Testis (tissue), 3 donors: ENCODE data around the gene SNTB2. TPM values are rescaled to one million over a fixed set of nuclear protein-coding genes. Genes with fewer than 3 reads are reported as not detected.
A peak's percentile ranks its signal among the peaks of the same experiment; 100 is the strongest.

ENCODE experiments used
- DNase-seq: peaks from one replicate; pipeline ENCODE4 v3.0.0-alpha.2; 2019
- H3K27ac ChIP-seq, 2 donors: fragments of 200-600 bp; sonication (generic); one replicate each; pipeline ENCODE4 v1.5.1; 2019
- H3K27me3 ChIP-seq: fragments of 200-600 bp; sonication (generic); one replicate; pipeline ENCODE4 v1.5.1; 2019
- H3K36me3 ChIP-seq: fragments of 200-600 bp; sonication (generic); one replicate; pipeline ENCODE4 v1.5.1; 2017; ENCODE audit warnings: low read depth; ENCODE audit errors: missing control alignments
- H3K4me1 ChIP-seq: fragments of 200-600 bp; sonication (generic); one replicate; pipeline ENCODE4 v1.5.1; 2019
- H3K4me3 ChIP-seq, 2 donors: fragments of 200-600 bp; sonication (generic); one replicate each; pipeline ENCODE4 v1.5.1; 2017 to 2019
- H3K9me3 ChIP-seq: fragments of 200-600 bp; sonication (generic); one replicate; pipeline ENCODE4 v1.5.1; 2017
- POLR2A ChIP-seq: fragments of 450-650 bp; IDR thresholded peaks from one replicate; pipeline ENCODE4 v1.6.1; 2017; ENCODE audit warnings: antibody characterized with exemption, mild to moderate bottlenecking, moderate library complexity
- WGBS, 2 donors: methylation state at CpG; one replicate each; pipeline ENCODE4 v1.1.5; 2018; 5-methylcytosine and 5-hydroxymethylcytosine counted together
- intact Hi-C: fragments of 100-400 bp; cut with DNase I; formaldehyde crosslinking; loops from one replicate; pipeline ENCODE4 v1.15.1; 2023; ENCODE audit warnings: low total_unique reads
- polyA plus RNA-seq: library from polyadenylated mRNA; stranded (reverse); fragments of 350-450 nt; fragmentation: Illumina TruSeq; extraction: RNeasy Lipid Tissue Mini Kit (QIAGEN cat#74804); gene quantifications from one replicate; pipeline ENCODE4 v1.2.3, GENCODE V29; 2014; ENCODE audit warnings: low read depth, low replicate concordance; ENCODE audit not compliant: insufficient read depth
- total RNA-seq, 2 donors: library from RNA; depleted of rRNA; stranded (reverse); fragments of >200 nt; gene quantifications; one replicate each; pipeline ENCODE4 v1.2.3, GENCODE V29; 2016
- TF ChIP-seq, protein P1 (sequence below), 3 experiments: fragments of 450-650 bp in 2 of 3; fragments of 200-600 bp in 1 of 3; sonication (generic) in 1 of 3; IDR thresholded peaks; one replicate each; pipeline ENCODE4 v1.5.1; 2016 to 2019; ENCODE audit warnings: antibody characterized with exemption in 3 of 3, mild to moderate bottlenecking in 2 of 3, moderate library complexity in 1 of 3

The SNTB2 gene
- total and polyA plus RNA-seq, 3 donors from 2014 or later = 29.2 to 39.3 (median 35.1) TPM

DNA sequence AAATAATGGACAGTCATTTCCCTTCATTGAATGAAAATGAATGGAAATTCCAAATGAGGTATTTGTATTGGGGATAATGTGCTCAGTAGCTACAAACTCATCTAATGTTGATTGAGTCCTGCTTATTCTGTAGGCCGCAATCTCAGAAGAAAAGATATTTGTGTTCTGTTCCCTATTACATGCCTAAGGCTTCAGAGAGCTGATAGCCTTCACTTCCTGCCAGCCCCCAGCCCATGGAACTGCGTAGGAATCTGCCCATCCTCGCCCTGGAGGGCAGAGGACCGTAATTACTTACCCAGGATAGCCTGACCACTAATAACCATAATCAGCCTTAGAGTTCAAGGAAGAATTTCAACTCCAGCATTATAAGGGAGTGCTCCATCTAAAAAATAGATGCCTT is 17.9 kb upstream of the SNTB2 start:
- Histone ChIP-seq H3K9me3 (no peaks in the 10 kb centered on the region), H3K4me1 (peaks cover 35% of the 10 kb centered on the region), H3K27ac (no peak overlapping the region), H3K4me3 (no peak overlapping the region), H3K36me3 (no peaks in the 10 kb centered on the region), H3K27me3 (no peaks in the 10 kb centered on the region)
- intact Hi-C loops = no loop called here
- 96 to 97% methylated on average over 4 of the region's 4 CpGs for WGBS, 2 donors
- no peak for DNase-seq
- TF ChIP-seq, protein P1, sequence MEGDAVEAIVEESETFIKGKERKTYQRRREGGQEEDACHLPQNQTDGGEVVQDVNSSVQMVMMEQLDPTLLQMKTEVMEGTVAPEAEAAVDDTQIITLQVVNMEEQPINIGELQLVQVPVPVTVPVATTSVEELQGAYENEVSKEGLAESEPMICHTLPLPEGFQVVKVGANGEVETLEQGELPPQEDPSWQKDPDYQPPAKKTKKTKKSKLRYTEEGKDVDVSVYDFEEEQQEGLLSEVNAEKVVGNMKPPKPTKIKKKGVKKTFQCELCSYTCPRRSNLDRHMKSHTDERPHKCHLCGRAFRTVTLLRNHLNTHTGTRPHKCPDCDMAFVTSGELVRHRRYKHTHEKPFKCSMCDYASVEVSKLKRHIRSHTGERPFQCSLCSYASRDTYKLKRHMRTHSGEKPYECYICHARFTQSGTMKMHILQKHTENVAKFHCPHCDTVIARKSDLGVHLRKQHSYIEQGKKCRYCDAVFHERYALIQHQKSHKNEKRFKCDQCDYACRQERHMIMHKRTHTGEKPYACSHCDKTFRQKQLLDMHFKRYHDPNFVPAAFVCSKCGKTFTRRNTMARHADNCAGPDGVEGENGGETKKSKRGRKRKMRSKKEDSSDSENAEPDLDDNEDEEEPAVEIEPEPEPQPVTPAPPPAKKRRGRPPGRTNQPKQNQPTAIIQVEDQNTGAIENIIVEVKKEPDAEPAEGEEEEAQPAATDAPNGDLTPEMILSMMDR (IDR thresholded peaks at IDR 0.05) = no peak
- no peak for TF ChIP-seq POLR2A

DNA sequence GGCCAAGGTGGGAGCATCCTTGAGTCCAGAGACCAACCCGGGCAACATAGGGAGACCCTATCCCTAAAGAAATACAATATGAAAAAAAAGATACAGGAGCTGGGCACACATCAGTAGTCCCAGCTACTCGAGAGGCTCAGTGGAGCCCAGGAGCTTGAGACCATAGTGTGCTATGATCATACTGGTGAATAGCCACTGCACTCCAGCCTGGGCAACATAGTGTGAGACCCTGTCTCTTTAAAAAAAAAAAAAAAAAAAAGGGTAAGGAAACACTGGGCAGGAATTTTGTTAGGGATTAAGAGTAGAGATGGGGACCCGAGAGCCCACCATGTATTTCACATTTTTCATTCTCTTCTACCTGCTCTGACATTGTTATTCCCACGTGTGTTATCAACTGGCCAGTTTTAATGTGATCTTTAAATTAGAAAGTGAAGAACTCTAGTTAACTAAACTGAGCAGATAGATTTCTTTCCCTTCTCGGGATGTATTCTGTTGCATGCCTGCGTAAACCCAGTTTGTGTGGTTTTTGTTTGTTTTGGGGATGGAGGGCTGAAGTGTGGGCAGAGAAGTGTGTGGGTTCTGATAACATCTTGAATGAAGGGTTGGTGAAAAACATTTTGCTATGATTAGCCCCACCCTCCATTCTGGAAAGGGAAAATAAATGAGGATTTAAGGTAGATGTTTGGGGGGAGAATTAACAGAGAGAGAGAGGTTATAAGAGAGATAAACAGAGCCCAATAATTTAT is 17.2 kb upstream of the SNTB2 start:
- TF ChIP-seq POLR2A = no peak
- TF ChIP-seq, protein P1 (IDR thresholded peaks at IDR 0.05) = no peak
- DNase-seq = no peak
- Histone ChIP-seq H3K4me3 (no peak overlapping the region), H3K27ac (peak overlapping the region in 1 of 2 donors; percentile 83), H3K4me1 (peaks cover 35% of the 10 kb centered on the region), H3K36me3 (no peaks in the 10 kb centered on the region), H3K27me3 (no peaks in the 10 kb centered on the region), H3K9me3 (no peaks in the 10 kb centered on the region)
- intact Hi-C loops = no loop called here
- 78 to 80% methylated on average over 6 of the region's 6 CpGs for WGBS, 2 donors

DNA sequence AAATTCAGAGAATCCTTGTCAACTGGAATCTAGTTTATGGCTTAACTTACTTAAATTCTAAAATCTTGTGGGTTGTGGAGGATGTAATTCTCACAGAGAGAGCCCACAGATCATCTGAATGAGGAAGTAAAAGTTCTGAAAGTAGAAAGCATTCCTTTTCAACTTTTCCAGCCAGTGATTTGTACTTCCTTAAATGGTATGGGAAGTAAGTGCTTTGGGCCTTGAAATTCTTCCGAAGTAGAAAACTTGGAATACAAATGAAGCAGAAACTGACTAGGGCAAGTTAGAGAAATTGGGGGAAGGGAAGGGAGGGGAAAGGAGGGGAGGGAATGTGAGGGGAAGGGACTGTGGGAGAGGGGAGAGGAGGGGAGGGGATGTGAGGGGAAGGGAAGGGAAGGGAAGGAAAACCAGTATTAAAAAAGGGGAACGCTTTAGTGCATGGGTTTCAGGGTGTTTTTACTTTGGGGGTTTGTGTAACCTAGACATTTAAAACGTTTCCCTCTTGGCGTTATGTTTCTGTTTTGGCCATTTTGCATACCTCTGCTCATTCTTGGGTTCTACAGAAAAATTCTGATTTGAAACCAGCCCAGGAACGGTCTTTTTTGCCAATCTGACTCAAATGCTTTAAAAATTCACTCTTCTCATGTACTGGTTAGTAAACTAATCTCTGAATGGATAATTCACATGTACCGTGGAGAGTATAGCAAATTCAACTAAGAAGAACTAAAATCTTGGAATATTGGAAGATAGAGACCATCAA is 15.5 kb upstream of the SNTB2 start:
- TF ChIP-seq, protein P1 (IDR thresholded peaks at IDR 0.05) = no peak
- H3K36me3 ChIP-seq = no peaks in the 10 kb centered on the region
- no peak for DNase-seq
- H3K27ac ChIP-seq = peak overlapping the region; percentile 75 to 83
- intact Hi-C loops = no loop called here
- H3K4me1 ChIP-seq = peaks cover 30% of the 10 kb centered on the region
- H3K27me3 ChIP-seq = no peaks in the 10 kb centered on the region
- no peak overlapping the region for H3K4me3 ChIP-seq
- no peaks in the 10 kb centered on the region for H3K9me3 ChIP-seq
- WGBS, 2 donors = 41 to 45% methylated on average over 6 of the region's 6 CpGs

DNA sequence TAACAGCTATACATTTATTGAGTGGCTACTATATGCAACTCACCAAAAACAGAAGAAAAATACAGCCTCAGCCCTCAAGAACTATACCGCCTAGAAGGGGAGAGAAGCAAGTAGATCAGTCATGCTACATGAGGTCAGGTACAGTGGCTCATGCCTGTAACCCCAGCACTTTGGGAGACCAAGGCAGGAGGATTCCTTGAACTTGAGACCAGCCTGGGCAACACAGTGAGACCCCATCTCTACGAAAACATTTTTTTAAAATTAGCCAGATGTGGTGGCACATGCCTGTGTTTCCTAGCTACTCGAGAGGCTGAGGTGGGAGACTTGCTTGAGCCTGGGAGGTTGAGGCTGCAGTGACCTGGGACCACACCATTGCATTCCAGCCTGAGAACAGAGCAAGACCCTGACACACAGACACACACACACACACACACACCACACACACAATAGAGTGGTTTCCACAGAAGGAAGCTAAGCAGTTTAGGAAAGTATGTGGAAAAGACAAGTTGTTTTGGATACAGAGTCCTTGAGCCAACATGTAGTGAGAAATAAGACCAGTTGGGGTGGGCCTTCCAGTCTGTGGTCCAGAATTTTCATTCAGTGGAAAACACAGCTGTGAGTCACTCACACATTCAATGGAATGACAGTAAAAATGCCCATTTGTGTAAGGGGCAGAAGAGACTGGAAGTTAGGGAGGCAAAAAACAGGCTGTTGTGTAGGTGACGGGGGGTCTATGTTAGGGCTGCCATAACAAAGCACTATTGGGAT is 10.7 kb upstream of the SNTB2 start:
- Histone ChIP-seq H3K27me3 (no peaks in the 10 kb centered on the region), H3K36me3 (no peaks in the 10 kb centered on the region), H3K4me3 (no peak overlapping the region), H3K27ac (no peak overlapping the region), H3K9me3 (no peaks in the 10 kb centered on the region), H3K4me1 (peaks cover 32% of the 10 kb centered on the region)
- TF ChIP-seq, protein P1 (IDR thresholded peaks at IDR 0.05) = no peak
- TF ChIP-seq POLR2A = no peak
- intact Hi-C loops = no loop called here
- no peak for DNase-seq
- WGBS, 2 donors = 85 to 90% methylated on average over 4 of the region's 4 CpGs
